CD14-positive monocyte (primary cell): ENCODE data around the gene UNC5A. TPM values are rescaled to one million over a fixed set of nuclear protein-coding genes. Genes with fewer than 3 reads are reported as not detected.
A peak's percentile ranks its signal among the peaks of the same experiment; 100 is the strongest.

ENCODE experiments used
- DNase-seq, 3 donors: peaks; one replicate each; pipeline ENCODE4 v3.0.0-alpha.2; 2011 to 2022
- H2AFZ ChIP-seq: 2 replicates; pipeline ENCODE4 v1.6.0; 2012; ENCODE audit warnings: mild to moderate bottlenecking, low read depth, low read length, inconsistent platforms; ENCODE audit not compliant: insufficient read depth, poor library complexity, severe bottlenecking
- H3K27ac ChIP-seq, 2 donors: 1 replicate in 1 of 2; 2 replicates in 1 of 2; pipeline ENCODE4 v1.5.1; 2012 to 2013; ENCODE audit warnings: low read length in 2 of 2, control low read depth in 1 of 2, inconsistent platforms in 1 of 2, low read depth in 1 of 2, mild to moderate bottlenecking in 1 of 2
- H3K27me3 ChIP-seq, 2 donors: one replicate each; pipeline versions ENCODE4 v1.6.0 to v1.6.1; 2011 to 2013; ENCODE audit warnings: low read length in 2 of 2; ENCODE audit not compliant: control insufficient read depth in 2 of 2, insufficient read depth in 2 of 2
- H3K36me3 ChIP-seq, 2 donors: replicated peaks in 1 of 2; 1 replicate in 1 of 2; 2 replicates in 1 of 2; pipeline versions ENCODE4 v1.5.1 to v1.6.1; 2012 to 2013; ENCODE audit warnings: low read length in 2 of 2, control low read depth in 1 of 2, inconsistent platforms in 1 of 2, mild to moderate bottlenecking in 1 of 2; ENCODE audit not compliant: insufficient read depth in 2 of 2, control insufficient read depth in 1 of 2
- H3K4me1 ChIP-seq, 2 donors: 1 replicate in 1 of 2; 2 replicates in 1 of 2; pipeline versions ENCODE4 v1.5.1 to v1.6.1; 2012 to 2013; ENCODE audit warnings: low read length in 2 of 2, control low read depth in 1 of 2, inconsistent platforms in 1 of 2, mild to moderate bottlenecking in 1 of 2, moderate library complexity in 1 of 2; ENCODE audit not compliant: insufficient read depth in 2 of 2, control insufficient read depth in 1 of 2
- H3K4me2 ChIP-seq: replicated peaks from 2 replicates; pipeline ENCODE3; 2012; ENCODE audit warnings: low read length, moderate library complexity, mild to moderate bottlenecking; ENCODE audit not compliant: poor library complexity, severe bottlenecking; ENCODE audit errors: extremely low read depth
- H3K4me3 ChIP-seq, 3 experiments: fragments of 200-600 bp in 1 of 3; sonication (generic) in 1 of 3; replicated peaks in 1 of 3; 1 replicate in 2 of 3; 2 replicates in 1 of 3; pipeline ENCODE4 v1.5.1; 2011 to 2013; ENCODE audit warnings: low read length in 3 of 3, mild to moderate bottlenecking in 3 of 3, control low read depth in 2 of 3, low read depth in 2 of 3, inconsistent platforms in 1 of 3, moderate library complexity in 1 of 3
- H3K79me2 ChIP-seq: 2 replicates; pipeline ENCODE4 v1.6.0; 2012; ENCODE audit warnings: mild to moderate bottlenecking, control low read depth, inconsistent platforms, low read length, moderate library complexity; ENCODE audit not compliant: insufficient read depth
- H3K9ac ChIP-seq: 2 replicates; pipeline ENCODE4 v1.6.0; 2017; ENCODE audit warnings: low read length, mild to moderate bottlenecking; ENCODE audit not compliant: insufficient read depth, poor library complexity, severe bottlenecking
- H3K9me3 ChIP-seq, 2 donors: replicated peaks in 1 of 2; 1 replicate in 1 of 2; 2 replicates in 1 of 2; pipeline versions ENCODE4 v1.5.1 to v1.6.1; 2012 to 2013; ENCODE audit warnings: low read length in 2 of 2, control low read depth in 1 of 2; ENCODE audit not compliant: control insufficient read depth in 1 of 2, insufficient read depth in 1 of 2
- H4K20me1 ChIP-seq: 2 replicates; pipeline ENCODE4 v1.6.0; 2012; ENCODE audit warnings: mild to moderate bottlenecking, low read length, control low read depth, moderate library complexity; ENCODE audit not compliant: insufficient read depth
- H3K27ac Mint-ChIP-seq, 7 donors: one replicate each; pipeline ENCODE4 v1.8.0; 2020; ENCODE audit warnings: mild to moderate bottlenecking in 7 of 7, mixed read lengths in 7 of 7, moderate library complexity in 6 of 7, inconsistent platforms in 2 of 7
- H3K27me3 Mint-ChIP-seq, 3 donors: one replicate each; pipeline ENCODE4 v1.8.0; 2021 to 2022; ENCODE audit warnings: low read depth in 3 of 3, mild to moderate bottlenecking in 3 of 3, mixed read lengths in 3 of 3, moderate library complexity in 3 of 3, inconsistent platforms in 1 of 3
- H3K36me3 Mint-ChIP-seq, 2 donors: one replicate each; pipeline ENCODE4 v1.8.0; 2020; ENCODE audit warnings: mixed read lengths in 2 of 2, inconsistent platforms in 1 of 2, mild to moderate bottlenecking in 1 of 2
- H3K4me1 Mint-ChIP-seq: one replicate; pipeline ENCODE4 v1.8.0; 2020; ENCODE audit warnings: mild to moderate bottlenecking, mixed read lengths
- H3K4me3 Mint-ChIP-seq, 2 donors: one replicate each; pipeline ENCODE4 v1.8.0; 2020; ENCODE audit warnings: mild to moderate bottlenecking in 2 of 2, mixed read lengths in 2 of 2, moderate library complexity in 1 of 2
- H3K9me3 Mint-ChIP-seq, 7 donors: one replicate each; pipeline ENCODE4 v1.8.0; 2020 to 2022; ENCODE audit warnings: mixed read lengths in 7 of 7, mild to moderate bottlenecking in 6 of 7, moderate library complexity in 6 of 7, inconsistent platforms in 2 of 7
- WGBS: methylation state at CpG from one replicate; pipeline ENCODE4 v1.1.5; 2013; ENCODE audit warnings: missing lambda C conversion rate; ENCODE audit not compliant: insufficient coverage; 5-methylcytosine and 5-hydroxymethylcytosine counted together
- intact Hi-C, 2 donors: fragments of 100-400 bp; cut with micrococcal nuclease; formaldehyde crosslinking; loops; one replicate each; pipeline versions ENCODE4 v1.15.0 to v1.15.1; 2023
- polyA plus RNA-seq, 3 donors: library from polyadenylated mRNA; depleted of rRNA in 1 of 3; unstranded in 2 of 3; stranded (reverse) in 1 of 3; fragments of 300-500 nt in 2 of 3; fragments of >200 nt in 1 of 3; fragmentation: Illumina TruSeq in 2 of 3; gene quantifications; 1 replicate in 2 of 3; 2 replicates in 1 of 3; pipeline ENCODE4 v1.2.3, GENCODE V29; 2012 to 2021
- TF ChIP-seq, protein P1 (sequence below): fragments of 200-600 bp; IDR thresholded peaks from one replicate; pipeline ENCODE4 v1.8.0; 2022; ENCODE audit warnings: antibody characterized with exemption, mild to moderate bottlenecking

UNC5A gene
- polyA plus RNA-seq, 3 donors, result 0.03 to 0.07 TPM; not detected in 1

DNA sequence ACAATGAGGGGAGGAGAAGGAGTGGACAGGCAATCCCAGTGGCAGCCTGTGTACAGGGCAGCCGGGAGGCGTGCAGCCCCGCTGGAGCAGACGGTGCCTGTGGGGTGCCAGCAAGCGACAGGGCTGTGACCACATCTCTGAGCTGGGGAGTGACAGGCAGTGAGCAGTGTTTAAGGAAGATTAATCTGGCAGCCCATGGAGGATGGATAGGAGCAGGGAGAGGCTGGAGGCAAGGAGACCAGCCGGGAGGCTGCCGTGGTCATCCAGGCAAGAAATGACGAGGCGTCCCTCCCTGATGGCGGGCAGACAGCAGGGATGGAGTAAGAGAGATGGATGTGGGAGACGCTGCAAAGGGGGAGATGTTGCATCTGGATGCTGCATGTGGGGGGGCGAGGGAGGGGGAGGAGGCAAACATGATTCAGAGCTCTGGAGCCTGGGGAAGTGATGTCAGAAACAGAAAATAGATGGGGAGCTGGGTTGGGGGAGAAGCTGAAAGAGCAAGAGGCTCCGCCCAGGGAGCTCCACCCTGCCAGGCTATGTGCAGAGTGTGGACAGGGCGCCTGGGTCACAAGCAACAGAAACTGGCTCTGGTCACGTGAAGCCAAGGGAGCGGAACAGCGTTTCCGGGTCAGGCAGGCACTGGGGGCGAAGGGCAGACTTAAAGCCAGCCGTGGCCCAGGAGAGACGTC is 12.6 kb downstream of the UNC5A start:
- TF ChIP-seq, protein P1, sequence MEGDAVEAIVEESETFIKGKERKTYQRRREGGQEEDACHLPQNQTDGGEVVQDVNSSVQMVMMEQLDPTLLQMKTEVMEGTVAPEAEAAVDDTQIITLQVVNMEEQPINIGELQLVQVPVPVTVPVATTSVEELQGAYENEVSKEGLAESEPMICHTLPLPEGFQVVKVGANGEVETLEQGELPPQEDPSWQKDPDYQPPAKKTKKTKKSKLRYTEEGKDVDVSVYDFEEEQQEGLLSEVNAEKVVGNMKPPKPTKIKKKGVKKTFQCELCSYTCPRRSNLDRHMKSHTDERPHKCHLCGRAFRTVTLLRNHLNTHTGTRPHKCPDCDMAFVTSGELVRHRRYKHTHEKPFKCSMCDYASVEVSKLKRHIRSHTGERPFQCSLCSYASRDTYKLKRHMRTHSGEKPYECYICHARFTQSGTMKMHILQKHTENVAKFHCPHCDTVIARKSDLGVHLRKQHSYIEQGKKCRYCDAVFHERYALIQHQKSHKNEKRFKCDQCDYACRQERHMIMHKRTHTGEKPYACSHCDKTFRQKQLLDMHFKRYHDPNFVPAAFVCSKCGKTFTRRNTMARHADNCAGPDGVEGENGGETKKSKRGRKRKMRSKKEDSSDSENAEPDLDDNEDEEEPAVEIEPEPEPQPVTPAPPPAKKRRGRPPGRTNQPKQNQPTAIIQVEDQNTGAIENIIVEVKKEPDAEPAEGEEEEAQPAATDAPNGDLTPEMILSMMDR, result no peak
- Mint-ChIP-seq H3K27me3 (peaks cover 37 to 56% (median 37%) of the 10 kb centered on the region in 3 donors), H3K4me3 (no peak overlapping the region), H3K36me3 (no peaks in the 10 kb centered on the region), H3K9me3 (peaks cover 0 to 12% (median 0%) of the 10 kb centered on the region in 7 donors), H3K27ac (peak overlapping the region in 1 of 7 donors; percentile 13), H3K4me1 (peaks cover 7% of the 10 kb centered on the region)
- Histone ChIP-seq H3K4me3 (no peak overlapping the region), H3K27ac (no peak overlapping the region), H3K9ac (no peak overlapping the region), H3K4me1 (peaks cover 2% of the 10 kb centered on the region in 2 donors), H3K79me2 (no peaks in the 10 kb centered on the region), H4K20me1 (no peaks in the 10 kb centered on the region), H3K27me3 (peaks cover 17 to 21% of the 10 kb centered on the region in 2 donors), H3K36me3 (no peaks in the 10 kb centered on the region), H3K9me3 (peaks cover 0 to 9% of the 10 kb centered on the region in 2 donors), H3K4me2 (no peak overlapping the region), H2AFZ (no peak overlapping the region)
- intact Hi-C loops, result no loop called here
- DNase-seq, result no peak
- 82% methylated on average over 21 of the region's 21 CpGs for WGBS

DNA sequence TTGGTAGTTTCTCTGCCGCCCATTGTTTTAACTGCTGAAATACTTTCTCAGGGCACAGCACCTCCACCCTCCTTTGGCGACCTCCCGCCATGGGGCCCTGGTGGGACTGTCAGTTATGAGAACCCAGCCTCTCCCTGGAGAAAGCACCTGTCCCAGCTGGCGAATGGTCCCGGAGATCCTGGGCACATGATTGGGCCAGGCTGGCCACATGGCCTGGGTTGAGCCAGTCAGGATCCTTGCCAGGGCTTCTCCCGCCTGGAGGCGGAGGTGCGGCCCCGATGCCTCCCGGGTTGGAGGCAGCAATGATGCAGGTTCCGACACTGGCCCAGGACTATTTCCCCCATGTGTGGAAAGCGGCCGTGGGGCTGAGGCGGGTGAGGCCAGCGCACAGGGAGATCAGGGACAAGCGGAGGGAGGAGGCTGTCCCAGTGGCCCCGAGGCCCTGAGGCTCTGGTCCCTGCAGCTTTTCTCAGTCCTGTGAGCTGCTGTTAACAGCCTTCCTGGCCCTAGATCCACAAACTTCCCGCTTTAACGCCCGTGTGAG is 13.6 kb downstream of the UNC5A start:
- TF ChIP-seq, protein P1, result no peak
- Histone ChIP-seq H3K9ac (no peak overlapping the region), H3K4me3 (no peak overlapping the region), H3K36me3 (no peaks in the 10 kb centered on the region), H4K20me1 (no peaks in the 10 kb centered on the region), H3K4me2 (no peak overlapping the region), H3K27ac (no peak overlapping the region), H3K4me1 (no peaks in the 10 kb centered on the region), H3K9me3 (peaks cover 0 to 2% of the 10 kb centered on the region in 2 donors), H3K27me3 (peaks cover 7 to 11% of the 10 kb centered on the region in 2 donors), H2AFZ (no peak overlapping the region), H3K79me2 (no peaks in the 10 kb centered on the region)
- Mint-ChIP-seq H3K4me3 (no peak overlapping the region), H3K9me3 (peaks cover 0 to 11% (median 0%) of the 10 kb centered on the region in 7 donors), H3K4me1 (no peaks in the 10 kb centered on the region), H3K27ac (no peak overlapping the region), H3K36me3 (no peaks in the 10 kb centered on the region), H3K27me3 (peaks cover 29 to 49% (median 30%) of the 10 kb centered on the region in 3 donors)
- intact Hi-C loops, result no loop called here
- DNase-seq, result no peak
- WGBS, result 81% methylated on average over 20 of the region's 20 CpGs
